GM10248 (cell line): ENCODE results near the gene PAK1IP1.
"Not testable (repeated sequence)": the region's sequence is repeated elsewhere in the genome, so short reads cannot be mapped to it uniquely, and the experiment has no call there.

Experiments used
- CTCF ChIA-PET: fragments of 300-600 bp; sonication (Branson Sonifier 250); formaldehyde crosslinking; extraction: SDS; loops from one replicate; lab custom pipeline; 2021; ENCODE audit warnings: antibody characterized with exemption; lab: Yijun Ruan, JAX
- POLR2A ChIA-PET: fragments of 350-650 bp; sonication (Branson Sonifier 250); formaldehyde crosslinking; extraction: SDS; loops from one replicate; lab custom pipeline; 2020; ENCODE audit warnings: antibody characterized with exemption; lab: Yijun Ruan, JAX
- DNase-seq: peaks from one replicate; pipeline ENCODE4 v3.0.0; 2012; ENCODE audit errors: extremely low spot score
- CTCF ChIP-seq: IDR thresholded peaks from 2 replicates; pipeline ENCODE4 v1.5.1; 2012; ENCODE audit warnings: mild to moderate bottlenecking, low read depth; ENCODE audit errors: extremely low read depth, missing control alignments, control extremely low read depth

The PAK1IP1 gene

GRCh38 chr6:10662742-10663141, 32.0 kb upstream of the PAK1IP1 start:
- ChIA-PET POLR2A (no interaction called here), CTCF (interaction anchor here (0.8 to 2.6 kb wide), 2 partner anchors 12 to 24 kb away, joined by 3 to 7 read pairs; no protein-coding TSS in a partner anchor)
- no peak for DNase-seq
- TF ChIP-seq CTCF = no peak

- CTCF ChIA-PET = interaction anchor here (1.0 kb wide), 1 partner anchor 21 kb away, joined by 3 read pairs; no protein-coding TSS in a partner anchor
- DNase-seq, POLR2A ChIA-PET: not testable (repeated sequence)
Measured at GRCh38 chr6:10665595-10665994, 29.2 kb upstream of the PAK1IP1 start.

GRCh38 chr6:10668126-10668917, 26.4 kb upstream of the PAK1IP1 start:
- no peak for TF ChIP-seq CTCF
- CTCF ChIA-PET = interaction anchor here (0.8 to 1.8 kb wide), 2 partner anchors 9 to 10 kb away, joined by 4 to 5 read pairs; no protein-coding TSS in a partner anchor
- POLR2A ChIA-PET = no interaction called here
- DNase-seq = no peak

- DNase-seq = no peak
- POLR2A ChIA-PET = no interaction called here
- CTCF ChIA-PET = no interaction called here
- no peak for TF ChIP-seq CTCF
Measured at GRCh38 chr6:10676403-10676802, 18.4 kb upstream of the PAK1IP1 start.

- TF ChIP-seq CTCF = no peak
- no peak for DNase-seq
- ChIA-PET POLR2A (no interaction called here), CTCF (interaction anchor here (1.3 kb wide), 1 partner anchor 10 kb away, joined by 4 read pairs; no protein-coding TSS in a partner anchor)
Measured at GRCh38 chr6:10678456-10678855, 16.3 kb upstream of the PAK1IP1 start.

GRCh38 chr6:10681795-10682194, 13.0 kb upstream of the PAK1IP1 start:
- ChIA-PET POLR2A (no interaction called here), CTCF (interaction anchor here (1.0 to 1.5 kb wide), 3 partner anchors 12 to 203 kb away, joined by 3 to 4 read pairs (median 3); no protein-coding TSS in a partner anchor)
- no peak for TF ChIP-seq CTCF
- no peak for DNase-seq

- no peak for TF ChIP-seq CTCF
- POLR2A ChIA-PET = no interaction called here
- no peak for DNase-seq
- CTCF ChIA-PET = interaction anchor here (1.0 to 1.1 kb wide), 3 partner anchors 52 to 1699 kb away, joined by 3 read pairs; no protein-coding TSS in a partner anchor
Measured at GRCh38 chr6:10682355-10682988, 12.3 kb upstream of the PAK1IP1 start.
